ENCODE data around the gene PEF1. TPM values are rescaled to one million over a fixed set of nuclear protein-coding genes. Genes with fewer than 3 reads are reported as not detected.

PEF1 gene
- total and polyA plus RNA-seq, 2 experiments from 2014 or later, result 22.3 to 68.5 TPM

- TF ChIP-seq ZNF462 (CRISPR knock-in tag; IDR thresholded peaks at IDR 0.05), result no peak
These were observed 6.4 kb upstream of the PEF1 start (continued) for GRCh38 chr1:31651089-31651420.

- H3K79me2 ChIP-seq (replicated peaks; ENCODE audit: insufficient read depth), result 0 out of 2 replicates have a peak, but pooled peaks cover 2% of the 10 kb centered on the region
- no peak overlapping the region for H3K27ac ChIP-seq (ENCODE audit: low read depth)
- no peak overlapping the region for H3K4me3 ChIP-seq
- peaks cover 3% of the 10 kb centered on the region; the same call in 1 of the 3 replicates for H3K4me1 Mint-ChIP-seq
- H3K36me3 ChIP-seq (ENCODE audit: insufficient read depth), result no peaks in the 10 kb centered on the region
- no peaks in the 10 kb centered on the region; the same call in 2 of the 3 replicates for H3K9me3 Mint-ChIP-seq
- no peaks in the 10 kb centered on the region for H3K27me3 ChIP-seq (ENCODE audit: insufficient read depth)
- H3K27me3 Mint-ChIP-seq (ENCODE audit: insufficient read depth, low read depth, poor library complexity), result peaks cover 4% of the 10 kb centered on the region
- H2AFZ ChIP-seq, result no peak overlapping the region
- no peak for DNase-seq (ENCODE audit: low spot score)
- H3K4me2 ChIP-seq, result no peak overlapping the region
- no peak overlapping the region for H3K4me3 Mint-ChIP-seq
- no peak overlapping the region for H3K27ac Mint-ChIP-seq
- H3K9me2 ChIP-seq (ENCODE audit: insufficient read depth), result no peaks in the 10 kb centered on the region
- H4K20me1 ChIP-seq (replicated peaks; ENCODE audit: insufficient read depth), result no peaks in the 10 kb centered on the region
- no peaks in the 10 kb centered on the region for H3K36me3 Mint-ChIP-seq (ENCODE audit: low read depth)
- peaks cover 5% of the 10 kb centered on the region; the same call in 1 of the 2 replicates for H3F3A ChIP-seq (replicated peaks; ENCODE audit: low read depth)
- peaks cover 3% of the 10 kb centered on the region; the same call in 1 of the 2 replicates for H3K4me1 ChIP-seq (ENCODE audit: insufficient read depth)
- no peak for ATAC-seq
- TF ChIP-seq ZNF331 (CRISPR knock-in tag; IDR thresholded peaks at IDR 0.05; ENCODE audit: low read depth), result no peak
- no peak for TF ChIP-seq EZH2phosphoT487 (IDR thresholded peaks at IDR 0.05; ENCODE audit: unreplicated experiment)
- TF ChIP-seq ZNF462 (CRISPR knock-in tag; IDR thresholded peaks at IDR 0.05), result no peak
- TF ChIP-seq CREB1 (CRISPR knock-in tag; IDR thresholded peaks at IDR 0.05; ENCODE audit: low read depth), result no peak
These were observed 5.7 kb upstream of the PEF1 start for GRCh38 chr1:31650161-31651088.

Measured in GM23338 (cell line).